Thyroid gland (tissue), 4 donors: ENCODE measurements around the gene DCP1B.

Source experiments
- CTCF ChIP-seq, 6 experiments: fragments of 200-600 bp in 3 of 6; fragments of 450-650 bp in 3 of 6; sonication (generic) in 3 of 6; IDR thresholded peaks; one replicate each; pipeline ENCODE4 v1.5.1; 2016 to 2019; ENCODE audit warnings: antibody characterized with exemption in 6 of 6, mild to moderate bottlenecking in 2 of 6, inconsistent platforms in 1 of 6, moderate library complexity in 1 of 6
- POLR2A ChIP-seq, 2 donors: fragments of 450-650 bp; IDR thresholded peaks; one replicate each; pipeline ENCODE4 v1.6.1; 2017; ENCODE audit warnings: antibody characterized with exemption in 2 of 2, mild to moderate bottlenecking in 2 of 2, moderate library complexity in 1 of 2

DNA sequence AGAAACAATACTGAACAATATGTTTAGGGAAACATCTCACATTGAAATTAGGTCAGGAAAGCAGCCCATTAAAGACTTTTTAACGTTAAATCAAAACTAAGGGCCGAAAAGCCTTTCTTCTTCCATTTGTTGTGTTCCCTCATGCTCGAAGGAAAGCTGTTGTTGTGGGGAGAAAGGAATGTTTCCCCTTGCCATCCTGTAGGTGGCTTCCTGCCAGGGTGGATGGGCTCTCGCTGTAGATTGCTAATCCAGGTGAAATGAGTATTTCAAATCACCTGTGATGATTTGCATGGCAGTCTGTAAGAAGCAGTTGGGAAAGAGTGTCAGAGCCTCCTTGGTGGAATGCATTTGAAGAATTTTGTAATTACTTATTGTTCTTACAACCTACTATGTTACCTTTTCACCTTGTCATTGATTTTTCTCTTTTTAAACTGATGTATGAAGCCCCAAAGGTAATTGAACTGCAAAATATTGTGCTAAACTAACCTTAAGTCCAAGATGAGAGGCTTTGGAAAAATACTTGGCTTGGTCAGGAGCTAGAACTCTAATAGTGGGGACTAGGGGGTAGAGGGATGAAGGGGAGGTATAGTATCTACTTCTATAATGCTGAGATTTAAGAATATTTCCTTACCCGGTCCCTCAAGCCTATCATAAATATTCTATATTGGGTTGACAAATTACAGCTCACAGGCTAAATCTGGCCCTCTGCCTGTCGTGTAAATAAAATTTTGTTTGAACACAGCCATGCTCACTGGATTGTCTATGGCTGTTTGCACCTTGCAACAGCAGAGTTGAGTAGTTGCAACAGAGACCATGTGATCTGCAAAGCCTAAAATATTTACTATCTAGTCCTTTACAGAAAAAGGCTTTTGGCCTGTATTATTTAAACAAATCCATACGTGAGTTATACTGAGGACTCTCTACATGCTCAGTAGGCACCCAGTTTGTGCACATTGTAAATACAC, 7.7 kb upstream of the DCP1B start:
- TF ChIP-seq CTCF (IDR thresholded peaks at IDR 0.05) (no peak), POLR2A (IDR thresholded peaks at IDR 0.05) (no peak)
